IMR-90 (cell line): ENCODE results near the gene ACLY.
"Not testable (repeated sequence)": the region's sequence is repeated elsewhere in the genome, so short reads cannot be mapped to it uniquely, and the experiment has no call there.

Experiments used
- CEBPB ChIP-seq: IDR thresholded peaks from 2 replicates; pipeline ENCODE4 v1.6.1; 2012; ENCODE audit warnings: low read depth, low read length, improper control_type of control experiment
- CHD1 ChIP-seq: IDR thresholded peaks from 2 replicates; pipeline ENCODE4 v1.6.1; 2012; ENCODE audit warnings: low read depth, low read length, improper control_type of control experiment
- CTCF ChIP-seq: conservative IDR thresholded peaks from 2 replicates; pipeline ENCODE4 v1.5.1; 2012; ENCODE audit warnings: mild to moderate bottlenecking, low read depth, low read length, improper control_type of control experiment
- ELK1 ChIP-seq: fragments of 150-350 bp; IDR thresholded peaks from 2 replicates; pipeline ENCODE4 v1.6.1; 2016; ENCODE audit warnings: low read depth, mild to moderate bottlenecking, low read length, moderate library complexity, borderline replicate concordance
- MAFK ChIP-seq: IDR thresholded peaks from 2 replicates; pipeline ENCODE4 v1.6.1; 2012; ENCODE audit warnings: low read depth, low read length, improper control_type of control experiment
- MAZ ChIP-seq: IDR thresholded peaks from 2 replicates; pipeline ENCODE4 v1.6.1; 2012; ENCODE audit warnings: low read depth, mild to moderate bottlenecking, low read length, improper control_type of control experiment, moderate library complexity, borderline replicate concordance
- MXI1 ChIP-seq: IDR thresholded peaks from 2 replicates; pipeline ENCODE4 v1.6.1; 2012; ENCODE audit warnings: low read depth, mild to moderate bottlenecking, low read length, moderate library complexity, borderline replicate concordance
- NFE2L2 ChIP-seq: fragments of 150-350 bp; IDR thresholded peaks from 2 replicates; pipeline ENCODE4 v1.6.1; 2016; ENCODE audit warnings: low read depth, mild to moderate bottlenecking, low read length
- POLR2A ChIP-seq: IDR thresholded peaks from 2 replicates; pipeline ENCODE4 v1.6.1; 2012; ENCODE audit warnings: mild to moderate bottlenecking, low read depth, low read length
- RAD21 ChIP-seq: IDR thresholded peaks from 2 replicates; pipeline ENCODE4 v1.6.1; 2012; ENCODE audit warnings: low read length, improper control_type of control experiment
- SMC3 ChIP-seq: fragments of 150-350 bp; IDR thresholded peaks from 2 replicates; pipeline ENCODE4 v1.6.1; 2016; ENCODE audit warnings: low read depth, mild to moderate bottlenecking, antibody characterized with exemption, low read length, moderate library complexity
- USF2 ChIP-seq: fragments of 150-350 bp; IDR thresholded peaks from 2 replicates; pipeline ENCODE4 v1.6.1; 2017; ENCODE audit warnings: mild to moderate bottlenecking, antibody characterized with exemption, low read length, low read depth

- TF ChIP-seq CTCF, POLR2A, CHD1, USF2, SMC3, MAZ, CEBPB, MAFK, RAD21, ELK1, MXI1, NFE2L2: not testable (repeated sequence)
Measured at GRCh38 chr17:41874293-41874670, 44.5 kb downstream of the ACLY start.
